ENCODE data around the gene APOBEC3B.
A peak's percentile ranks its signal among the peaks of the same experiment; 100 is the strongest.
"Not testable (repeated sequence)": the region's sequence is repeated elsewhere in the genome, so short reads cannot be mapped to it uniquely, and the experiment has no call there.

Gene APOBEC3B

GRCh38 chr22:38981992-38982927, at the start of gene APOBEC3B:
TSS of gene APOBEC3B (plus strand) at chr22:38982347. CDS start at chr22:38982454, 107 bp downstream.
- DNase-seq: peak; percentile 68

GRCh38 chr22:38935023-38935422, 47.1 kb upstream of the APOBEC3B start:
- DNase-seq: no peak

- DNase-seq: no peak
These were observed 46.5 kb upstream of the APOBEC3B start for GRCh38 chr22:38935616-38936015.

GRCh38 chr22:38936562-38936961, 45.6 kb upstream of the APOBEC3B start:
- no peak for DNase-seq

GRCh38 chr22:38937036-38937435, 45.1 kb upstream of the APOBEC3B start:
- no peak for DNase-seq

- no peak for DNase-seq
These were observed 44.6 kb upstream of the APOBEC3B start for GRCh38 chr22:38937541-38937940.

- DNase-seq: no peak
These were observed 43.9 kb upstream of the APOBEC3B start for GRCh38 chr22:38938221-38938620.

GRCh38 chr22:38938925-38939324, 43.2 kb upstream of the APOBEC3B start:
- no peak for DNase-seq

- DNase-seq: no peak
These were observed 41.2 kb upstream of the APOBEC3B start for GRCh38 chr22:38940811-38941384.

GRCh38 chr22:38941488-38941987, 40.6 kb upstream of the APOBEC3B start:
- no peak for DNase-seq

- no peak for DNase-seq
These were observed 39.4 kb upstream of the APOBEC3B start for GRCh38 chr22:38942702-38943101.

GRCh38 chr22:38943201-38943600, 38.9 kb upstream of the APOBEC3B start:
- no peak for DNase-seq

- no peak for DNase-seq
These were observed 38.3 kb upstream of the APOBEC3B start for GRCh38 chr22:38943882-38944281.

GRCh38 chr22:38944653-38945052, 37.5 kb upstream of the APOBEC3B start:
- DNase-seq: no peak

- DNase-seq: not testable (repeated sequence)
These were observed 36.3 kb upstream of the APOBEC3B start for GRCh38 chr22:38945706-38946338.

GRCh38 chr22:38946771-38947170, 35.4 kb upstream of the APOBEC3B start:
- no peak for DNase-seq

GRCh38 chr22:38947321-38948140, 34.6 kb upstream of the APOBEC3B start:
- no peak for DNase-seq

GRCh38 chr22:38948181-38948940, 33.8 kb upstream of the APOBEC3B start:
- no peak for DNase-seq

GRCh38 chr22:38949889-38950405, 32.2 kb upstream of the APOBEC3B start:
- no peak for DNase-seq

GRCh38 chr22:38950527-38951295, 31.4 kb upstream of the APOBEC3B start:
- no peak for DNase-seq

- DNase-seq: no peak
These were observed 30.4 kb upstream of the APOBEC3B start for GRCh38 chr22:38951734-38952133.
